Suppressor macrophage treated with lipopolysaccharide for 1 hour (primary cell): ENCODE results near the gene CLDN20.
"Not testable (repeated sequence)": the region's sequence is repeated elsewhere in the genome, so short reads cannot be mapped to it uniquely, and the experiment has no call there.

Experiments
- DNase-seq, 3 donors: peaks; one replicate each; pipeline ENCODE4 v3.0.0-alpha.2; 2020 to 2022

The CLDN20 gene

DNA sequence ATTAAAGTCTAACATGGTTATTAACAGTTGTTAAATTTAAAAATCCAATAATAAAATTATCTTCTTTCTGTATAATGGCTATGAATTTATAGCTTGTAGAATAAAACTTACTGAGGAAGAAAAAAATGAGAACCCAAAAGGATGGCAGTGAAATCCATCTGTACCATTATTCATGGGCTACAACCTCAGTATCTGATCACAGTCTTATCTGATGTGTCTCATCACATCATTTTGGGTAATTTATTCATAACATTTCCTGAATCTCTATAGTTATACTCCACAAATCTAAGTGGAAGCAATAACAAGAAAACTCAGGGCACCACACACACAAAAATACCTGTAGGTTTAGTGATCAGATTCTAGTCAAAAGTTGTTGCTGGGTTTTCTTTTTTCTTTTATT is 7.3 kb downstream of the CLDN20 start:
- DNase-seq = no peak

DNA sequence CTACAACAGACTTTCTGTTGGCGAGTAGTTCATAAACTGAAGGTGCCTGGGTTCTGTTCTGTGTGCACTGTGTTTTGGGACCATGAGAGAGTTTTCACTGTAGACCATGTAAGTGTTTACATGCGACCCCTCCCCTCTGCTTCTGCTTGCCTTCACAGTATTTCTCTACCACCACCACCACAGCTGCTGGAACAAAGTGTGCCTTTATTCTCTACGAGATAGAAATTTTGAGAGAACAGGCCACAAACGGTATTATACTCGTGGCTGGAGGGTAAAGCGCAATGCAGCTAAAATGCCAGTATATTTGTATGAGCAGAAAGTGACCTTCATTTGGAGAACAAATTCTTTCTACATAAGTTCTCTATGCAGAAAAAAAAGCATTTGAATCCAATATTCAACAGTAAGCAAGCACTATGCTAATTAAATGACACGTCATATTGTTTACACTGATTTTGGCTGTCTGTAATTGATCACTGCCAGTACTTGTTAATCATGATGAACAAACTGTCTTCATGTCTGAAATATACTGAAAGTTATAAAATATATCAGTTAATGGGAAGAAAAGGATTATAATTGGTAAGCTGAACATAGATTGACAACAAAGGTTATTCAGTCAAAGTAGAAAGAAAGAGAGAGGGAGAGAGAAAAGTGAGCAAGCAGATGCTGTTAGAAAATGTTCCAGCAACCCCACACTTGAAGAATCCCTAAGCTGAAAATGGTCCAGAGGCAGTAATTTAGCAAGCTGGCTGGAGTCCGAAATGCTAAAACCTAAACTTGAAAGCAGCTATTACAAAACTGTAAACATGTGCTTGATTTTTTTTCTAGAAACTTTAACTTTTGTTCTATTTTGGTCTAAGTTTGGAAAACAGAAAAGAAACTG is 8.8 kb downstream of the CLDN20 start:
- DNase-seq = no peak

- no peak for DNase-seq
Measured at GRCh38 chr6:155273431-155273830, 9.6 kb downstream of the CLDN20 start.

GRCh38 chr6:155274106-155274505 is 10.3 kb downstream of the CLDN20 start:
- DNase-seq = no peak

GRCh38 chr6:155274533-155274932 is 10.7 kb downstream of the CLDN20 start:
- no peak for DNase-seq

DNA sequence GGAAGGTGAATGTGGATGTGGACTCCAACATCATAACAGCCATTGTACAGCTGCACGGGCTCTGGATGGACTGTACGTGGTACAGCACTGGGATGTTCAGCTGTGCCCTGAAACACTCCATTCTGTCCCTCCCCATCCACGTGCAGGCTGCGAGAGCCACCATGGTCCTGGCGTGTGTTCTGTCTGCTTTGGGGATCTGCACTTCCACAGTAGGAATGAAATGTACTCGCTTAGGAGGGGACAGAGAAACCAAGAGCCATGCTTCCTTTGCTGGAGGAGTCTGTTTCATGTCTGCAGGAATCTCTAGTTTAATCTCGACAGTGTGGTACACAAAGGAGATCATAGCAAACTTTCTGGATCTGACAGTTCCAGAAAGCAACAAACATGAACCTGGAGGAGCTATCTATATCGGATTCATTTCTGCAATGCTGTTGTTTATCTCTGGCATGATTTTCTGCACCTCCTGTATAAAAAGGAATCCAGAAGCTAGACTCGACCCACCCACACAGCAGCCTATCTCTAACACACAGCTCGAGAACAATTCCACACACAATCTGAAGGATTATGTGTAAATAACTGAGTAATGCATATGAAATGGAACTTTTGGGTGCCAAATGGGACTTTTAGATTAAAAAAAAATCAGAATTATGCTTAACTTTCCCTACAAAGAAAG is 12.1 kb downstream of the CLDN20 start:
- no peak for DNase-seq

- DNase-seq = no peak
Measured at GRCh38 chr6:155276638-155277037, 12.8 kb downstream of the CLDN20 start.

DNA sequence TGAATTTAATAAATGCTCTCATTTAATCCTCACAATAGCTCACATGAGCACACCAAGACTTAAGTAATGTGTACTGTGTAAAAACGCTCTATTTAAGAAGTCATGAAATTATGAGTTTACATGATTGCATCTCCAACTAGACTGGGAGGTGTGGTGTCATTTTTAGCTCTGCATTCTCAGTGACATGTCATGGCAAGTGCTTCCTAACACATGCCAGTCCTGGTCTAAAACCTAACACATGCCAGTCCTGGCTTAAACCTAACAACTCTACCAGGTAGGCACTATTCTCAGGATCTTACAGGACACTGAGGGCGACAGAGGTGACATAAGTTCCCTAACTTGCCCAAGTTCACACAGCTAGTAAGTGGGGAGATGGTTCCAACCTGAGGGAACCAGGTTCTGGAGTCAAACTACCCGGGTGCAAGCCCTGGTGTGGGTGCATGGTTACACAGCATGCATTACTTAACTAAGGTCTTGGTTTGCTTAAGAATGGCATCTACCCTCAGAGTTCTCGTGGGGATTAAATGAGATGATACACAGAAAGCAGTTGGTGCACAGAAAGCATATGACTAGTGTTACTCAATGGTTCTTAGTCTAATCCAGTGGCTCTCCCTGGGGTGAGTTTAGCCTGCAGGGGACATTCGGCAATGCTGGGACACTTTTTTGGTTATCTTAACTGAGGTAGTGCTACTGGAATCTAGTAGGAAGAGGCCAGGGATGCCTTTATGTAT is 14.7 kb downstream of the CLDN20 start:
- no peak for DNase-seq

- no peak for DNase-seq
Measured at GRCh38 chr6:155284775-155285174, 21.0 kb downstream of the CLDN20 start.

- DNase-seq = no peak
Measured at GRCh38 chr6:155287762-155288161, 23.9 kb downstream of the CLDN20 start.

DNA sequence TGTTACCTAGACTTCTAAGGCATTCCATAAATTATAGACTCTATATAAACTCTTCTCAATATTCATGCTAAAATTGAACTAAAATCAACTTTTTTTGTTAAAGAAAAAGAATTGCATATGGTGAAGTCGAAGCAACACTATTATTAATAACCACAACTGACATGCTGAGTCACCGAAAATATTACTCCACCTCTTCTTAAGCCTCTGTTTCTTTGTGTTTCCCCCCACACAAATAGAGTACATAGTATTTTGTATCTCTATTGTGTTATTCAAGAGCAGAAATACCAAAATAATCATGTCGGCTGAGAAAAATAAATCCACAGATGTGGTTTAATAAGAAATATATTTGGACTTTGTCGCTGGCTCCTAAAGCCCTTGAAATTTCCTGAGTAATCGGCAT is 26.7 kb downstream of the CLDN20 start:
- DNase-seq = no peak

- no peak for DNase-seq
Measured at GRCh38 chr6:155291291-155291690, 27.5 kb downstream of the CLDN20 start.

GRCh38 chr6:155292711-155293110 is 28.9 kb downstream of the CLDN20 start:
- no peak for DNase-seq

DNA sequence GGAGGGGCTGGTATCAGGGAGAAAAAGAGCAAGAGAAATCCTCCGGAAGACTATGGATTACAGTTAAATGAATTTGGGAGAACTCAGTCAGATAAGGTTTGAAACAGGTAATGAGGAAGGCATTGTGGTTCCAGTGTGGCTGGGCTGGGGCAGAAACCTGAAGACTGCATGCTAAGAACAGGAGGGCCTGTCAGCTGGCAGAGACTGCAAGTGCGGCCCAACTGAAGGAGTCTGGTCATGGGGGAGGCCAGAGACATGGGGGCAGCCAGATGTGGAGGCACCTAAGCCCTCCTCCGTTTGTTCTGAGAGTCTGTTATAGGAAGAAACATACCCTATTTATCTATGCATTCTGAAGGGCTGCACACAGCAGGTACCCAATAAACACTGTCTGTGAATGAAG is 33.9 kb downstream of the CLDN20 start:
- DNase-seq = no peak

DNA sequence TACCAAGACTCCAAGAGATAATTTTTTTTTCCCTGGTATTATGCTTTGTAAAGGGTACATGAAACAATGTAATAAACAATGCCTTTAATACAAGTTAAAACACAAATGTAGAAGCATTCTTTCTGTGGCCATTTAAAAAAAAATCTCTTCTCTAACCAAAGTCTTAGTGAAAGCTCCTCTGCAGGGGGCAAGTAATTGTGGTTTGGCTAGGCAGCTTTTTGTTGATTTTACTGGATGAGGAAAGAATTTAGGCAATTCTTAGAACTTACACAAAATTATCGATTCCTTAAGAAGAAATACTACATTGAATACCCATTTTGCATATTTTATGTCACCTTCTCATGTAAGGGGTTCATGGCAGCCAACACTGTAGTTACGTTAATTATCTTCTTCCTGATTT is 38.1 kb downstream of the CLDN20 start:
- DNase-seq = no peak

DNA sequence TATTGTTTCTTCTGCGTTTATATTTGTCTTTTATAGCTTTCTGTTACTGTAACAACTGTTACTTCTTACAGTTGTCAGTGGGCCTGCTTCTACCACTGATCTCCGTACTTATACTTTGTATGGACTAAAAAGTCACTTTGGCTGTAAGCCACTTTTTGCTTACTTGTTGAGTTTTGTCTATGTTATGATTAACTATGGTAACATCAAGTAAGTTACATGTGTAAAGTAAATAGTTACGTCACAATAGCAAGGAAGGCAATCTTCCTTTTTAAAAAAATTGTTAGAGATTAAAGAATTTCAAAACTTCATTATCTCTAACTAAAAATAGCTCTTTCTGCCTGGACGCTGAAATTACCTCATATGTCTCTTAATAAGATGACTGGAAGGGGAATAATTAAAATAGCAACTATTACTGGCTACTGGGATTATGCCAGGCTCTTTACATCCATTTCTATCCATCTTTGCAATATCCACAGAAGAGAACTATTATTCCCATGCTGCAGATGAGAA is 39.6 kb downstream of the CLDN20 start:
- DNase-seq = no peak

DNA sequence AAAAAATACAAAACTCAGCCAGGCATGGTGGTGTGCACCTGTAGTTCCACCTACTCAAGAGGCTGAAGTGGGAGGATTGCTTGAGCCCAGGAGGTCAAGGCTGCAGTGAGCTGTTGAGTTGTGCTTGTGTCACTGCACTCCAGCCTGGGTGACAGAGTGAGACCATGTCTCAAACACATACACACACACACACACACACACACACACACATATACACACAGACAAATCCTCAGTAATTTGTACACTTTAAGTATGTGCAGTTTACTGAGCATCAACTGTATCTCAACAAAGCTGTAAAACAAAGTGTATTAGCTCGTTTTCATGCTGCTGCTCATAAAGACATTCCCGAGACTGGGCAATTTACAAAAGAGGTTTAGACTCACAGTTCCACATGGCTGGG is 43.1 kb downstream of the CLDN20 start:
- DNase-seq = no peak

- no peak for DNase-seq
Measured at GRCh38 chr6:155309150-155309549, 45.3 kb downstream of the CLDN20 start.

DNA sequence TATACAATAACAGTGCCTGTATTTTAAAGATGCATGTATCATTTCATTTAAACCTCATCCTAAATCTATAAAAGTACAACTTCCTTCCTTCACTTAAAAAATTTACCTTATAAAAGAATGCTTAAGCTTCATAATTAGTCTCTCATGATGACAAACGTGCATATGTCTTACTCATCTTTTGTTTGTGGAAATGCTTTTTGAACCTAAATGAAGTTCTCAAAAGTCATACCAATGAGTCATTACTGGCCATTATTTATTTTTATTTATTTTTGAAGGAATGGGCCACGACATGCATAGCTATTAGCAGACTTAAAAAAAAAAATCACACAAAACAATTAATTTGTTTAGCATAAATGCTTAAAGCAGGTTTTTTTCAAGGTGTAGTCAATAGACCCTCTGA is 46.8 kb downstream of the CLDN20 start:
- peak in 2 of 3 donors; percentile 24 to 30 for DNase-seq

- DNase-seq = no peak
Measured at GRCh38 chr6:155311086-155311485, 47.3 kb downstream of the CLDN20 start.

GRCh38 chr6:155311583-155311982 is 47.8 kb downstream of the CLDN20 start:
- DNase-seq = no peak

- not testable (repeated sequence) for DNase-seq
Measured at GRCh38 chr6:155312950-155313349, 49.1 kb downstream of the CLDN20 start.

GRCh38 chr6:155313602-155314091 is 49.8 kb downstream of the CLDN20 start:
- peak in 2 of 3 donors; percentile 32 to 49 for DNase-seq
